Measurements from ENCODE around the gene RAD54L. TPM values are rescaled to one million over a fixed set of nuclear protein-coding genes. Genes with fewer than 3 reads are reported as not detected.

The RAD54L gene
- polyA plus RNA-seq, 1 of the 3 experiments (the other 2 are of a cell fraction), result 11.5 TPM

DNA sequence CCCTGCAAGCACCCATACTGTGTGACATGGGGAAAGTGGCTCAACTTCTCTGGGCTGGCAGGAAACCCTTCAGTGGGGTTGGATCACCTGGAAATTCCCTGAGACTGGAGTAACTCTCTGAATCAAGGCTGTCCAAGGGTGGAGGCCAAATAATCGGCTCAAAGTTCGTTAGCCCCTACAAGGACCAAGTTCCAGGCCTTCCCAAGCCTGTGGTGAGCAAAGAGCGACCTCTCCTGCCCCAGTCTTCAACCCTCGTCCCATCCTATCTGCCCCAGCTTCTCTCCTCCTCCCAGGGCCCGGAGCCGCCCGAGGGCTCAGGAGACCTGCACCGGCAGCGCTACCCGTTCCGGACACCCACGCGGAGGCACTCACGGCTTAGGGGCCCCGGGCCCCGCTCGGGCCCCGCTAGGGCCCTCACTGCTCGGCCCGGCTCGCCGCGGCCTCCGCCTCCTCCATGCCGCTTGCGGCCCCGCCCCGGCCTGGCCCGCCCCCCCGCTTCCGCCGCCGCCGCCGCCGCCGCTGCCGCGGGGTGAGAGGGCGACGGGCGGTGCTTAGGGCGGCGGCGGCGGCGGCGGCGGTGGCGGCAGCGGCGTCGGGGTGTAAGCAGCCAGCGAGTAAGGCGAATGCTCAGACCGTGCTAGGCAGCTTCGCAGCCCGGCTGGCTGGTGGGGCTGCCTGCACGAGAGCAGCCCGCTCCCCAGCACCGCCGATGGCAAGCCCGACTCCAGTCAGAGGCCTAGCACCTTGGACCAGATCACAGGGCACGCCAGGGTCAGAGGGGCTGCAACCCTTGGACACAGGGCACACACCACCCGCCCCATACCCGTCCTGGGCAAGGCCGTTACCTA, 49.4 kb upstream of the RAD54L start, which contains the start of gene POMGNT1 (continued):
- TF ChIP-seq, protein P1, sequence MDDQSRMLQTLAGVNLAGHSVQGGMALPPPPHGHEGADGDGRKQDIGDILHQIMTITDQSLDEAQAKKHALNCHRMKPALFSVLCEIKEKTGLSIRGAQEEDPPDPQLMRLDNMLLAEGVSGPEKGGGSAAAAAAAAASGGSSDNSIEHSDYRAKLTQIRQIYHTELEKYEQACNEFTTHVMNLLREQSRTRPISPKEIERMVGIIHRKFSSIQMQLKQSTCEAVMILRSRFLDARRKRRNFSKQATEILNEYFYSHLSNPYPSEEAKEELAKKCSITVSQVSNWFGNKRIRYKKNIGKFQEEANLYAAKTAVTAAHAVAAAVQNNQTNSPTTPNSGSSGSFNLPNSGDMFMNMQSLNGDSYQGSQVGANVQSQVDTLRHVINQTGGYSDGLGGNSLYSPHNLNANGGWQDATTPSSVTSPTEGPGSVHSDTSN (IDR thresholded peaks at IDR 0.05), result no peak
- TF ChIP-seq, protein P2, sequence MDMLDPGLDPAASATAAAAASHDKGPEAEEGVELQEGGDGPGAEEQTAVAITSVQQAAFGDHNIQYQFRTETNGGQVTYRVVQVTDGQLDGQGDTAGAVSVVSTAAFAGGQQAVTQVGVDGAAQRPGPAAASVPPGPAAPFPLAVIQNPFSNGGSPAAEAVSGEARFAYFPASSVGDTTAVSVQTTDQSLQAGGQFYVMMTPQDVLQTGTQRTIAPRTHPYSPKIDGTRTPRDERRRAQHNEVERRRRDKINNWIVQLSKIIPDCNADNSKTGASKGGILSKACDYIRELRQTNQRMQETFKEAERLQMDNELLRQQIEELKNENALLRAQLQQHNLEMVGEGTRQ (IDR thresholded peaks at IDR 0.05; ENCODE audit: borderline replicate concordance, low read depth, low read length), result no peak
- TF ChIP-seq CHD2 (IDR thresholded peaks at IDR 0.05; ENCODE audit: low read length, partially characterized antibody) (no peak), SIN3A (IDR thresholded peaks at IDR 0.05; ENCODE audit: borderline replicate concordance, low read depth, low read length) (peak; percentile 40; the same call in 1 of the 2 replicates), SMC3 (IDR thresholded peaks at IDR 0.05; ENCODE audit: low read depth, low read length) (no peak), RFX5 (IDR thresholded peaks at IDR 0.05; ENCODE audit: low read length) (no peak), GABPA (IDR thresholded peaks at IDR 0.05; ENCODE audit: low read depth) (no peak), FOXJ3 (CRISPR knock-in tag; IDR thresholded peaks at IDR 0.05) (no peak), EZH2phosphoT487 (IDR thresholded peaks at IDR 0.05; ENCODE audit: borderline replicate concordance, low read depth) (no peak), RAD21 (IDR thresholded peaks at IDR 0.05; ENCODE audit: low read length) (peak; percentile 50), TEAD4 (IDR thresholded peaks at IDR 0.05; ENCODE audit: borderline replicate concordance, insufficient read depth) (no peak), TAF1 (IDR thresholded peaks at IDR 0.05; ENCODE audit: borderline replicate concordance, low read depth, low read length) (peak; percentile 53; the same call in 1 of the 2 replicates), TCF12 (IDR thresholded peaks at IDR 0.05) (no peak), NRF1 (IDR thresholded peaks at IDR 0.05; ENCODE audit: low read depth, low read length) (no peak), JUND (IDR thresholded peaks at IDR 0.05) (no peak), RCOR1 (IDR thresholded peaks at IDR 0.05; ENCODE audit: low read length) (peak; percentile 31; the same call in 1 of the 2 replicates), FOSL2 (IDR thresholded peaks at IDR 0.05; ENCODE audit: borderline replicate concordance, low read depth) (no peak), FOXM1 (IDR thresholded peaks at IDR 0.05; ENCODE audit: low read depth) (no peak)
- TF ChIP-seq, protein P3, sequence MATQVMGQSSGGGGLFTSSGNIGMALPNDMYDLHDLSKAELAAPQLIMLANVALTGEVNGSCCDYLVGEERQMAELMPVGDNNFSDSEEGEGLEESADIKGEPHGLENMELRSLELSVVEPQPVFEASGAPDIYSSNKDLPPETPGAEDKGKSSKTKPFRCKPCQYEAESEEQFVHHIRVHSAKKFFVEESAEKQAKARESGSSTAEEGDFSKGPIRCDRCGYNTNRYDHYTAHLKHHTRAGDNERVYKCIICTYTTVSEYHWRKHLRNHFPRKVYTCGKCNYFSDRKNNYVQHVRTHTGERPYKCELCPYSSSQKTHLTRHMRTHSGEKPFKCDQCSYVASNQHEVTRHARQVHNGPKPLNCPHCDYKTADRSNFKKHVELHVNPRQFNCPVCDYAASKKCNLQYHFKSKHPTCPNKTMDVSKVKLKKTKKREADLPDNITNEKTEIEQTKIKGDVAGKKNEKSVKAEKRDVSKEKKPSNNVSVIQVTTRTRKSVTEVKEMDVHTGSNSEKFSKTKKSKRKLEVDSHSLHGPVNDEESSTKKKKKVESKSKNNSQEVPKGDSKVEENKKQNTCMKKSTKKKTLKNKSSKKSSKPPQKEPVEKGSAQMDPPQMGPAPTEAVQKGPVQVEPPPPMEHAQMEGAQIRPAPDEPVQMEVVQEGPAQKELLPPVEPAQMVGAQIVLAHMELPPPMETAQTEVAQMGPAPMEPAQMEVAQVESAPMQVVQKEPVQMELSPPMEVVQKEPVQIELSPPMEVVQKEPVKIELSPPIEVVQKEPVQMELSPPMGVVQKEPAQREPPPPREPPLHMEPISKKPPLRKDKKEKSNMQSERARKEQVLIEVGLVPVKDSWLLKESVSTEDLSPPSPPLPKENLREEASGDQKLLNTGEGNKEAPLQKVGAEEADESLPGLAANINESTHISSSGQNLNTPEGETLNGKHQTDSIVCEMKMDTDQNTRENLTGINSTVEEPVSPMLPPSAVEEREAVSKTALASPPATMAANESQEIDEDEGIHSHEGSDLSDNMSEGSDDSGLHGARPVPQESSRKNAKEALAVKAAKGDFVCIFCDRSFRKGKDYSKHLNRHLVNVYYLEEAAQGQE (IDR thresholded peaks at IDR 0.05; ENCODE audit: low read depth, low read length), result 0 out of 2 replicates have a peak, but pooled peaks have one; percentile 11
- TF ChIP-seq, protein P4, sequence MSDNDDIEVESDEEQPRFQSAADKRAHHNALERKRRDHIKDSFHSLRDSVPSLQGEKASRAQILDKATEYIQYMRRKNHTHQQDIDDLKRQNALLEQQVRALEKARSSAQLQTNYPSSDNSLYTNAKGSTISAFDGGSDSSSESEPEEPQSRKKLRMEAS (IDR thresholded peaks at IDR 0.05; ENCODE audit: low read depth), result no peak
